Fibroblast of lung (primary cell): ENCODE results near the gene SNX32. TPM values are rescaled to one million over a fixed set of nuclear protein-coding genes. Genes with fewer than 3 reads are reported as not detected.

Source experiments
- DNase-seq, 2 donors: peaks; one replicate each; pipeline versions ENCODE4 v3.0.0 to v3.0.0-alpha.2; 2010; ENCODE audit warnings: low read depth in 2 of 2
- H2AFZ ChIP-seq: 2 replicates; pipeline ENCODE4 v1.5.1; 2012; ENCODE audit warnings: low read length, control low read depth, inconsistent platforms
- H3K27ac ChIP-seq: 2 replicates; pipeline ENCODE4 v1.5.1; 2011; ENCODE audit warnings: low read length, control low read depth; ENCODE audit not compliant: insufficient read depth
- H3K27me3 ChIP-seq: 2 replicates; pipeline ENCODE4 v1.5.1; 2011; ENCODE audit warnings: mild to moderate bottlenecking, low read length; ENCODE audit not compliant: control insufficient read depth, insufficient read depth
- H3K36me3 ChIP-seq: 2 replicates; pipeline ENCODE4 v1.5.1; 2011; ENCODE audit warnings: low read length; ENCODE audit not compliant: control insufficient read depth, insufficient read depth
- H3K4me1 ChIP-seq: 2 replicates; pipeline ENCODE4 v1.5.1; 2011; ENCODE audit warnings: low read length; ENCODE audit not compliant: control insufficient read depth, insufficient read depth; ENCODE audit errors: extremely low read depth
- H3K4me2 ChIP-seq: 2 replicates; pipeline ENCODE4 v1.5.1; 2011; ENCODE audit warnings: low read length, control low read depth; ENCODE audit not compliant: insufficient read depth; ENCODE audit errors: extremely low read depth
- H3K4me3 ChIP-seq, 4 experiments: fragments of 200-600 bp in 1 of 4; sonication (generic) in 1 of 4; replicated peaks in 1 of 4; 2 replicates each; pipeline ENCODE4 v1.5.1; 2011 to 2016; ENCODE audit warnings: low read length in 4 of 4, low read depth in 3 of 4, mild to moderate bottlenecking in 3 of 4, control low read depth in 2 of 4, inconsistent platforms in 1 of 4, mixed read lengths in 1 of 4; ENCODE audit not compliant: insufficient read depth in 1 of 4; ENCODE audit errors: control extremely low read depth in 1 of 4
- H3K79me2 ChIP-seq: 2 replicates; pipeline ENCODE4 v1.5.1; 2012; ENCODE audit warnings: mild to moderate bottlenecking, low read length, inconsistent platforms; ENCODE audit not compliant: control insufficient read depth, insufficient read depth
- H3K9ac ChIP-seq: 2 replicates; pipeline ENCODE4 v1.5.1; 2011; ENCODE audit warnings: mild to moderate bottlenecking, low read length, control low read depth; ENCODE audit not compliant: insufficient read depth
- H3K9me3 ChIP-seq: 2 replicates; pipeline ENCODE4 v1.5.1; 2012; ENCODE audit warnings: low read depth, low read length; ENCODE audit not compliant: control insufficient read depth, insufficient read depth
- H4K20me1 ChIP-seq: 2 replicates; pipeline ENCODE4 v1.5.1; 2011; ENCODE audit warnings: low read length; ENCODE audit not compliant: control insufficient read depth, insufficient read depth; ENCODE audit errors: extremely low read depth
- EZH2 ChIP-seq: IDR thresholded peaks from 2 replicates; pipeline ENCODE4 v1.5.1; 2012; ENCODE audit warnings: low read length, control low read depth, mild to moderate bottlenecking; ENCODE audit errors: missing control alignments
- polyA plus RNA-seq, 2 donors: library from polyadenylated mRNA; depleted of rRNA in 1 of 2; stranded (reverse) in 1 of 2; unstranded in 1 of 2; fragments of >200 nt; gene quantifications; 2 replicates each; pipeline ENCODE4 v1.2.1, GENCODE V29; 2011 to 2012; ENCODE audit warnings: missing spikeins in 1 of 2
- total RNA-seq: library from RNA; depleted of rRNA; stranded (reverse); fragments of >200 nt; gene quantifications from 2 replicates; pipeline ENCODE4 v1.2.1, GENCODE V29; 2014
- TF ChIP-seq, protein P1 (sequence below), 2 donors: IDR thresholded peaks in 1 of 2; conservative IDR thresholded peaks in 1 of 2; 1 replicate in 1 of 2; 2 replicates in 1 of 2; pipeline ENCODE4 v1.5.1; 2011 to 2012; ENCODE audit warnings: low read length in 2 of 2, control low read depth in 1 of 2, inconsistent platforms in 1 of 2, low read depth in 1 of 2, mild to moderate bottlenecking in 1 of 2

Gene SNX32
- total and polyA plus RNA-seq, 2 donors (not counting 1 experiment from before 2014, with no cell fraction given): 0.33 to 3.1 TPM

DNA sequence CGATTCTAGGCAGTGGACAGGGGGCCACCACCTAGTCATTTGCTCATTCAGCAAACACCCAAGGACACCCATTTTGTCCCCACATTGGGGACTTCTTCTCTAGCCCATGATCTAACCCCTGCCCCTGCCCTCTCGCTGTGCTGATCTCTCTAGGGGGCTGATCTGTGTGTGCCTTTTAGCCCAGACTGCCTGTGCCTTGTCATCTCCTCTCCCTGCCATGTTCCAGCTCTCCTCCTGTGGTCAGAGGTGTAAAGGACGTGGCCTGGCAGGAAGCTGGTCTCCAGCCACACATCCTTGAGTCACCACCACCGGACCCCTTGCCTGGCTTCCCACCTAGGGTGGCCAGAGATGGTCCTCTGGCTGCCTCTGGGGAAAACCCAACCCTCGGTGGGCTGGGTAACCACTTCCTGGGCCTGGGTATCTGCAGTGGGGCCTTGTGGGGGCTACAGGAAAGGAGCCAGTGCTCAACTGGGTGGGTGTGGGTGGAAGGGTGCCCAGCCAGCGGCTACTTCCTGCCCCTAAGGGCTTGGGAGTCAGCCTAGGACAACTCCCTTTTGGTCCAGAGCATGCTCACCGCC, 47.2 kb downstream of the SNX32 start:
- Histone ChIP-seq H3K27ac (no peak overlapping the region), H3K36me3 (peaks cover 32% of the 10 kb centered on the region), H3K9me3 (no peaks in the 10 kb centered on the region), H3K4me3 (no peak overlapping the region), H3K27me3 (no peaks in the 10 kb centered on the region), H4K20me1 (no peaks in the 10 kb centered on the region), H2AFZ (no peak overlapping the region), H3K4me1 (no peaks in the 10 kb centered on the region), H3K9ac (no peak overlapping the region), H3K4me2 (no peak overlapping the region), H3K79me2 (peaks cover 7% of the 10 kb centered on the region)
- no peak for DNase-seq
- TF ChIP-seq EZH2: no peak
- TF ChIP-seq, protein P1, sequence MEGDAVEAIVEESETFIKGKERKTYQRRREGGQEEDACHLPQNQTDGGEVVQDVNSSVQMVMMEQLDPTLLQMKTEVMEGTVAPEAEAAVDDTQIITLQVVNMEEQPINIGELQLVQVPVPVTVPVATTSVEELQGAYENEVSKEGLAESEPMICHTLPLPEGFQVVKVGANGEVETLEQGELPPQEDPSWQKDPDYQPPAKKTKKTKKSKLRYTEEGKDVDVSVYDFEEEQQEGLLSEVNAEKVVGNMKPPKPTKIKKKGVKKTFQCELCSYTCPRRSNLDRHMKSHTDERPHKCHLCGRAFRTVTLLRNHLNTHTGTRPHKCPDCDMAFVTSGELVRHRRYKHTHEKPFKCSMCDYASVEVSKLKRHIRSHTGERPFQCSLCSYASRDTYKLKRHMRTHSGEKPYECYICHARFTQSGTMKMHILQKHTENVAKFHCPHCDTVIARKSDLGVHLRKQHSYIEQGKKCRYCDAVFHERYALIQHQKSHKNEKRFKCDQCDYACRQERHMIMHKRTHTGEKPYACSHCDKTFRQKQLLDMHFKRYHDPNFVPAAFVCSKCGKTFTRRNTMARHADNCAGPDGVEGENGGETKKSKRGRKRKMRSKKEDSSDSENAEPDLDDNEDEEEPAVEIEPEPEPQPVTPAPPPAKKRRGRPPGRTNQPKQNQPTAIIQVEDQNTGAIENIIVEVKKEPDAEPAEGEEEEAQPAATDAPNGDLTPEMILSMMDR (conservative IDR thresholded peaks at IDR 0.05 in 1 of 2, IDR thresholded peaks at IDR 0.05 in 1 of 2; ENCODE audit: low read depth in 1 of 2, low read length in 2 of 2): no peak

- H3K4me1 ChIP-seq: peaks cover 5% of the 10 kb centered on the region
- no peak overlapping the region for H3K9ac ChIP-seq
- H3K79me2 ChIP-seq: peaks cover 21% of the 10 kb centered on the region
- H3K4me3 ChIP-seq: no peak overlapping the region
- TF ChIP-seq, protein P1 (conservative IDR thresholded peaks at IDR 0.05 in 1 of 2, IDR thresholded peaks at IDR 0.05 in 1 of 2; ENCODE audit: low read depth in 1 of 2, low read length in 2 of 2): no peak
- no peak for TF ChIP-seq EZH2
- H3K9me3 ChIP-seq: no peaks in the 10 kb centered on the region
- no peak overlapping the region for H3K4me2 ChIP-seq
- no peak for DNase-seq
- no peaks in the 10 kb centered on the region for H4K20me1 ChIP-seq
- no peak overlapping the region for H3K27ac ChIP-seq
- H3K36me3 ChIP-seq: peaks cover 35% of the 10 kb centered on the region
- no peaks in the 10 kb centered on the region for H3K27me3 ChIP-seq
- H2AFZ ChIP-seq: no peak overlapping the region
Measured at GRCh38 chr11:65882120-65883057, 48.6 kb downstream of the SNX32 start.

- no peaks in the 10 kb centered on the region for H3K9me3 ChIP-seq
- H3K79me2 ChIP-seq: peaks cover 25% of the 10 kb centered on the region
- no peaks in the 10 kb centered on the region for H3K27me3 ChIP-seq
- no peak for DNase-seq
- no peak overlapping the region for H3K27ac ChIP-seq
- no peak overlapping the region for H3K9ac ChIP-seq
- H2AFZ ChIP-seq: no peak overlapping the region
- peaks cover 35% of the 10 kb centered on the region for H3K36me3 ChIP-seq
- H3K4me1 ChIP-seq: peaks cover 7% of the 10 kb centered on the region
- no peaks in the 10 kb centered on the region for H4K20me1 ChIP-seq
- no peak overlapping the region for H3K4me3 ChIP-seq
- H3K4me2 ChIP-seq: no peak overlapping the region
- TF ChIP-seq EZH2: no peak
- TF ChIP-seq, protein P1 (conservative IDR thresholded peaks at IDR 0.05 in 1 of 2, IDR thresholded peaks at IDR 0.05 in 1 of 2; ENCODE audit: low read depth in 1 of 2, low read length in 2 of 2): no peak
Measured at GRCh38 chr11:65883058-65883761, 49.4 kb downstream of the SNX32 start.
